ENCODE data around the gene AP5B1.

The AP5B1 gene

GRCh38 chr11:65781152-65781961 is 581 bp upstream of the AP5B1 start:
- TF ChIP-seq EZH2 (IDR thresholded peaks at IDR 0.05; ENCODE audit: borderline replicate concordance, low read length) (no peak), CTCF (IDR thresholded peaks at IDR 0.05; ENCODE audit: low read length) (no peak)
- H3K9me3 ChIP-seq (ENCODE audit: low read length), result no peaks in the 10 kb centered on the region
- peak overlapping the region; percentile 38; the same call in 1 of the 2 replicates for H3K9ac ChIP-seq (ENCODE audit: low read length)
- H3F3A ChIP-seq (ENCODE audit: insufficient read depth, low read length), result no peaks in the 10 kb centered on the region
- no peak overlapping the region for H3K27ac ChIP-seq (ENCODE audit: low read depth, low read length, poor library complexity, severe bottlenecking)
- H3K9me2 ChIP-seq (ENCODE audit: low read depth, low read length), result no peaks in the 10 kb centered on the region
- no peaks in the 10 kb centered on the region for H4K20me1 ChIP-seq (ENCODE audit: insufficient read depth, low read length)
- no peak overlapping the region for H2AFZ ChIP-seq (ENCODE audit: low read length)
- no peaks in the 10 kb centered on the region for H3K79me2 ChIP-seq (ENCODE audit: insufficient read depth, low read length)
- peaks cover 6% of the 10 kb centered on the region for H3K4me1 ChIP-seq (ENCODE audit: insufficient read depth, low read length, severe bottlenecking)
- H3K4me3 ChIP-seq (ENCODE audit: low read depth, low read length, poor library complexity, severe bottlenecking), result peak overlapping the region; percentile 84
- peaks cover 5% of the 10 kb centered on the region; the same call in 1 of the 2 replicates for H3K27me3 ChIP-seq (ENCODE audit: insufficient read depth, low read length)
- H3K36me3 ChIP-seq (ENCODE audit: insufficient read depth, low read length), result peaks cover 13% of the 10 kb centered on the region
- peak overlapping the region; percentile 49 for H3K4me2 ChIP-seq (ENCODE audit: low read length)

DNA sequence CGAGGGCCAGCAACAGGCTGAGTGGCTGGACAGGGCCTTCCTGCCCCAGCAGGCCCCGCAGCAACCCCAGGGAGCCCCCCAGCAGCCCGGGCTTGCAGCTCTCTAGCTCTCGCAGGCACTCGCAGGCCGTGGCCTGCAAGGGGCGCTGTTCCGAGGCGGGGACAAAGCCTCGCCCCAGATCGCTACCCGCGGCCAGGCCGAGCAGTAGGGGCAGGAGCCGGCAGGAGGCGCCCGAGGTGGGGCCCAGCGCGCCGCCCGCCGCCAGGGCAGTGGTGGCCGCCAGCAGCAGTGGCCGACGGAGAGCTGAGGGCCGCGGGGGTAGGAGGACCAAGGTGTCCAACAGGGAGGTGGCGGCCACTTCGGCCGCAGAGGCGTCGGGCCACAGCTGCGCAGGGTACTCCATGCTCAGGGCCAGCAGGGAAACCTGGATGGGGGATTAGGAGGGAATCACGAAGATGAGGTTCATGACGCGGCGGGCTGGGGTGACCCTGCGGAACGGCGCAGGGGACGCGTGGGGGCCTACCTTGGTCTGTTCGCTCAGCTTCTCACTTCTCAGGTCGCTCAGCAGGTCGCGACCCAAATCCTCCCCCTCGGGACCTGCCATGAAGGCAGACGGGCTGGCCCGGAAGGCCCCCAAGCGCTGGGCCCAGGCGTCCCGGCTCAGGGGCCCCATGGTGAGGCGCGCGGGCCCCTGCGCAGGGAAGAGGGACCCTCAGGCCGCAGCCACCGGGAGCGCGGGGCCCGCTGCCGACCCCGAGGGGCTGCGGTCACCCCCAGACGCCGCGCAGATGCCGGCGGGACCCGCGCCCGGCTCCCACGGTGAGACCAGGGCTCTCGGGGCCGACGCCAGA is 632 bp downstream of the AP5B1 start:
- Histone ChIP-seq H3K4me1 (ENCODE audit: insufficient read depth, low read length, severe bottlenecking) (peaks cover 6% of the 10 kb centered on the region), H3K79me2 (ENCODE audit: insufficient read depth, low read length) (no peaks in the 10 kb centered on the region), H3K4me3 (ENCODE audit: low read depth, low read length, poor library complexity, severe bottlenecking) (peak overlapping the region; percentile 84), H2AFZ (ENCODE audit: low read length) (no peak overlapping the region), H3K9ac (ENCODE audit: low read length) (peak overlapping the region; percentile 81), H3K9me2 (ENCODE audit: low read depth, low read length) (no peaks in the 10 kb centered on the region), H3F3A (ENCODE audit: insufficient read depth, low read length) (no peaks in the 10 kb centered on the region), H3K27me3 (ENCODE audit: insufficient read depth, low read length) (no peaks in the 10 kb centered on the region), H3K9me3 (ENCODE audit: low read length) (no peaks in the 10 kb centered on the region), H4K20me1 (ENCODE audit: insufficient read depth, low read length) (no peaks in the 10 kb centered on the region), H3K4me2 (ENCODE audit: low read length) (peak overlapping the region; percentile 82), H3K36me3 (ENCODE audit: insufficient read depth, low read length) (peaks cover 13% of the 10 kb centered on the region), H3K27ac (ENCODE audit: low read depth, low read length, poor library complexity, severe bottlenecking) (no peak overlapping the region)
- TF ChIP-seq CTCF (IDR thresholded peaks at IDR 0.05; ENCODE audit: low read length), result peak; percentile 98
- TF ChIP-seq EZH2 (IDR thresholded peaks at IDR 0.05; ENCODE audit: borderline replicate concordance, low read length), result no peak

DNA sequence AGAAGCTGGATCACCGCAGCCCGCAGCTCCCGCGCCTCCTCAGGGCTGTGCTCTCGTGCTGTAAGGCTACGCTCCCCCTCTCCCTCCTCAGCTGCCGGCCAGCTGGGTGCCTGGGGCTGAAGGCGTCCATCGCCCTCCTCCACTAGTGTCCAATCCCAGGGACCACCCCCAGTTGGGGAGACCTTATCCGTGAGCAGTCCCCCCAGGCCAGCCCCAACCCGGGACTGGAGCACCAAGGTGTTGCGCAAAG is 1.2 kb downstream of the AP5B1 start:
- H3K27ac ChIP-seq (ENCODE audit: low read depth, low read length, poor library complexity, severe bottlenecking), result no peak overlapping the region
- H3K4me1 ChIP-seq (ENCODE audit: insufficient read depth, low read length, severe bottlenecking), result peaks cover 6% of the 10 kb centered on the region
- no peak overlapping the region for H2AFZ ChIP-seq (ENCODE audit: low read length)
- H3K9me3 ChIP-seq (ENCODE audit: low read length), result no peaks in the 10 kb centered on the region
- H3F3A ChIP-seq (ENCODE audit: insufficient read depth, low read length), result no peaks in the 10 kb centered on the region
- H3K4me2 ChIP-seq (ENCODE audit: low read length), result peak overlapping the region; percentile 82
- peak overlapping the region; percentile 31; the same call in 1 of the 2 replicates for H3K9ac ChIP-seq (ENCODE audit: low read length)
- H3K27me3 ChIP-seq (ENCODE audit: insufficient read depth, low read length), result no peaks in the 10 kb centered on the region
- TF ChIP-seq CTCF (IDR thresholded peaks at IDR 0.05; ENCODE audit: low read length) (no peak), EZH2 (IDR thresholded peaks at IDR 0.05; ENCODE audit: borderline replicate concordance, low read length) (no peak)
- no peaks in the 10 kb centered on the region for H3K79me2 ChIP-seq (ENCODE audit: insufficient read depth, low read length)
- peak overlapping the region; percentile 84 for H3K4me3 ChIP-seq (ENCODE audit: low read depth, low read length, poor library complexity, severe bottlenecking)
- H3K9me2 ChIP-seq (ENCODE audit: low read depth, low read length), result no peaks in the 10 kb centered on the region
- H3K36me3 ChIP-seq (ENCODE audit: insufficient read depth, low read length), result peaks cover 13% of the 10 kb centered on the region
- H4K20me1 ChIP-seq (ENCODE audit: insufficient read depth, low read length), result no peaks in the 10 kb centered on the region

Data from OCI-LY1 (cell line).